WTC11 (cell line): Measurements from ENCODE around the gene CLEC10A. TPM values are rescaled to one million over a fixed set of nuclear protein-coding genes. Genes with fewer than 3 reads are reported as not detected.

Experiments used
- ATAC-seq: fragments of 200-7000 bp; cut with Tn5 transposase; 2 replicates; pipeline ENCODE4 v1.10.0; 2021; ENCODE audit warnings: mild to moderate bottlenecking, moderate library complexity
- CTCF ChIA-PET: fragments of 300-600 bp; sonication (Branson Sonifier 250); formaldehyde crosslinking; loops from one replicate; lab custom pipeline; 2021; ENCODE audit warnings: antibody characterized with exemption; lab: Charles Lee
- POLR2A ChIA-PET: fragments of 350-600 bp; sonication (Branson Sonifier 250); formaldehyde crosslinking; loops from one replicate; lab custom pipeline; 2021; ENCODE audit warnings: antibody characterized with exemption; lab: Charles Lee
- DNase-seq: peaks from one replicate; pipeline ENCODE4 v3.0.0; 2021; ENCODE audit warnings: low spot score
- H3K27ac Mint-ChIP-seq: 2 replicates; pipeline ENCODE4 v1.8.0; 2021; ENCODE audit warnings: mixed read lengths
- H3K27me3 Mint-ChIP-seq: 2 replicates; pipeline ENCODE4 v1.8.0; 2021; ENCODE audit warnings: low read depth, mild to moderate bottlenecking, moderate library complexity, mixed read lengths
- H3K36me3 Mint-ChIP-seq: 2 replicates; pipeline ENCODE4 v1.8.0; 2021; ENCODE audit warnings: mixed read lengths
- H3K4me1 Mint-ChIP-seq: 2 replicates; pipeline ENCODE4 v1.8.0; 2022; ENCODE audit warnings: mixed read lengths
- H3K4me3 Mint-ChIP-seq: 2 replicates; pipeline ENCODE4 v1.8.0; 2021; ENCODE audit warnings: mild to moderate bottlenecking, moderate library complexity, mixed read lengths
- H3K9me3 Mint-ChIP-seq: 2 replicates; pipeline ENCODE4 v1.8.0; 2021; ENCODE audit warnings: mixed read lengths
- CREM ChIP-seq: sonication (generic); formaldehyde crosslinking; IDR thresholded peaks from 2 replicates; pipeline ENCODE4 v1.8.1; 2022; ENCODE audit warnings: mild to moderate bottlenecking, missing genetic modification reagents, moderate library complexity
- ETV6 ChIP-seq: sonication (generic); formaldehyde crosslinking; IDR thresholded peaks from 2 replicates; pipeline ENCODE4 v1.8.1; 2022; ENCODE audit warnings: mild to moderate bottlenecking, missing genetic modification reagents
- FOXJ3 ChIP-seq: sonication (generic); formaldehyde crosslinking; IDR thresholded peaks from 2 replicates; pipeline ENCODE4 v1.9.0; 2021; ENCODE audit warnings: missing genetic modification reagents, mild to moderate bottlenecking, borderline replicate concordance
- GABPB1 ChIP-seq: sonication (generic); formaldehyde crosslinking; IDR thresholded peaks from 2 replicates; pipeline ENCODE4 v1.8.1; 2023; ENCODE audit warnings: mild to moderate bottlenecking, missing genetic modification reagents
- KAT7 ChIP-seq: sonication (generic); formaldehyde crosslinking; IDR thresholded peaks from 2 replicates; pipeline ENCODE4 v1.8.1; 2023; ENCODE audit warnings: missing genetic modification reagents, mild to moderate bottlenecking, borderline replicate concordance
- NFYB ChIP-seq: sonication (generic); formaldehyde crosslinking; conservative IDR thresholded peaks from 2 replicates; pipeline ENCODE4 v1.8.0; 2022; ENCODE audit warnings: low read depth, missing genetic modification reagents
- NR3C1 ChIP-seq: sonication (generic); formaldehyde crosslinking; conservative IDR thresholded peaks from 2 replicates; pipeline ENCODE4 v1.8.1; 2023; ENCODE audit warnings: low read depth, mild to moderate bottlenecking, missing genetic modification reagents
- OVOL2 ChIP-seq: fragments of 250-450 bp; sonication (Bioruptor Pico); IDR thresholded peaks from 2 replicates; pipeline ENCODE4 v1.9.0; 2021; ENCODE audit warnings: mild to moderate bottlenecking, borderline replicate concordance
- PRRX2 ChIP-seq: fragments of 250-450 bp; sonication (Bioruptor Pico); IDR thresholded peaks from 2 replicates; pipeline ENCODE4 v1.8.0; 2021; ENCODE audit warnings: mild to moderate bottlenecking
- TCF7 ChIP-seq: sonication (generic); formaldehyde crosslinking; IDR thresholded peaks from 2 replicates; pipeline ENCODE4 v1.8.0; 2022; ENCODE audit warnings: mild to moderate bottlenecking, low read depth, missing genetic modification reagents, moderate library complexity
- TEAD1 ChIP-seq: sonication (generic); formaldehyde crosslinking; IDR thresholded peaks from 2 replicates; pipeline ENCODE4 v1.8.0; 2022; ENCODE audit warnings: mild to moderate bottlenecking, missing genetic modification reagents
- TEAD4 ChIP-seq: sonication (generic); formaldehyde crosslinking; IDR thresholded peaks from 2 replicates; pipeline ENCODE4 v1.8.0; 2022; ENCODE audit warnings: mild to moderate bottlenecking, missing genetic modification reagents
- ZNF317 ChIP-seq: sonication (generic); formaldehyde crosslinking; IDR thresholded peaks from 2 replicates; pipeline ENCODE4 v1.8.1; 2023; ENCODE audit warnings: low read depth, mild to moderate bottlenecking, moderate library complexity, missing genetic modification reagents, borderline replicate concordance
- ZNF416 ChIP-seq: fragments of 250-450 bp; sonication (Bioruptor Pico); IDR thresholded peaks from 2 replicates; pipeline ENCODE4 v1.9.0; 2021; ENCODE audit warnings: mild to moderate bottlenecking, inconsistent platforms
- total RNA-seq: library from RNA; stranded (reverse); gene quantifications from 3 replicates; pipeline ENCODE4 v1.2.3, GENCODE V29; 2021
- TF ChIP-seq, protein P1 (sequence below): fragments of 250-450 bp; sonication (Bioruptor Pico); IDR thresholded peaks from 2 replicates; pipeline ENCODE4 v1.9.0; 2021; ENCODE audit warnings: moderate library complexity, mild to moderate bottlenecking, inconsistent platforms, borderline replicate concordance
- TF ChIP-seq, protein P2 (sequence below): sonication (generic); formaldehyde crosslinking; IDR thresholded peaks from 2 replicates; pipeline ENCODE4 v1.8.1; 2023; ENCODE audit warnings: mild to moderate bottlenecking, missing genetic modification reagents
- TF ChIP-seq, protein P3 (sequence below): sonication (generic); formaldehyde crosslinking; conservative IDR thresholded peaks from 2 replicates; pipeline ENCODE4 v1.8.1; 2022; ENCODE audit warnings: mild to moderate bottlenecking, missing genetic modification reagents
- TF ChIP-seq, protein P4 (sequence below): sonication (generic); formaldehyde crosslinking; IDR thresholded peaks from 2 replicates; pipeline ENCODE4 v1.8.1; 2022; ENCODE audit warnings: mild to moderate bottlenecking, missing genetic modification reagents, moderate library complexity, borderline replicate concordance
- TF ChIP-seq, protein P5 (sequence below): fragments of 250-450 bp; sonication (Bioruptor Pico); IDR thresholded peaks from 2 replicates; pipeline ENCODE4 v1.8.0; 2021; ENCODE audit warnings: mild to moderate bottlenecking
- TF ChIP-seq, protein P6 (sequence below): sonication (generic); formaldehyde crosslinking; IDR thresholded peaks from 2 replicates; pipeline ENCODE4 v1.8.1; 2023; ENCODE audit warnings: mild to moderate bottlenecking, missing genetic modification reagents, moderate library complexity
- TF ChIP-seq, protein P7 (sequence below): sonication (generic); formaldehyde crosslinking; IDR thresholded peaks from 2 replicates; pipeline ENCODE4 v1.8.0; 2023; ENCODE audit warnings: mild to moderate bottlenecking, missing genetic modification reagents
- TF ChIP-seq, protein P8 (sequence below): fragments of 200-600 bp; IDR thresholded peaks from 2 replicates; pipeline ENCODE4 v1.8.0; 2022; ENCODE audit warnings: antibody characterized with exemption

CLEC10A gene
- total RNA-seq, 1 experiment from 2014 or later, result not detected

DNA sequence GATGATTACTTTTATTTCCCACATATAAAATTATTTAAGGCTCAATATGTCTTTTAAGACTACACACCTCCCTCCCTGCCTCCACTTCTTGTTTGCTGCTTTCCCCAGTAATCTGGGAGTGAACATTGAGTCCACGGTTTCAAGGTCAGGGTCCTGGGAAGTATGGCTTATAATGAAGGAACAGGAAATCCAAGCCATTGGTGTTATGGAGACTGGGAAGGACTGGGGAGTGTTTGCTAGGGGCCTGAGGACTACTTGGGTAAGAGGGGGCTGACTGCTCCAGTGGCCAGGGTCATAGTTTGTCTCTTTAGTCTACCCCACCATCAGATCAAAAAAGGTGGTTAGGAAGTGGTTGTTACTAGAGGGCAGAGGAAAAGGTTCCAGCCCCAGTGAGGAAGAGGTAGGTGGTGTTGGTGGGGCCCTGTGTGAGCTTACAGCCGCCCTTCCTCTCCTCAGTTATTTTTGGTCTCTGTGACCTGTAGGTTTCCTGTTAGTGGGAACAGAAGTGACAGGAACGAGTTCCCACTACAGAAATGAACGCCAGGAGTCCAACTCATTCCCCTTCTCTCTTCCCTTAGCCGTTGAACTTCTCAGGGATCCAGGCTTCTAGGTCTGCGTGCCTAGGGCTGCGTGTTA, 45.0 kb downstream of the CLEC10A start (continued):
- no peak for TF ChIP-seq PRRX2

DNA sequence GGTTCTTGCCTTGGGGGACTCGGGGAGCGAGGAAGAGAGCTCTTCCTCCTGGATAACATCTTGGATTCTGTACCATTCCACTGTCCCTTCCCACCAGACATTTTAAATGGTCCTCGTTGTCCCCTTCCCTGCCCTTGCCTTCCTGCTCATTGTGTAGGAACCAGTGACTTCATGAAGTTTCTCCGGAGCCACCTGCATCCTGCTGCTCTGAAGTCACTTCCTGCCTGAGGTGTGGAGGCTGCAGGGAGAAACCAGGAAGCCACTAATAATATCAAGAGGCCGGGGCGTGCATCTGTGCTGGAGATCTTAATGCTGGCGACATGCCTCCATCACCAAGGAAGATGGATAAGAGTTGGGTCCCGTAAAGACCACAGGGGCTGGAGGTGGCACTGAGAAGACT, 50.4 kb downstream of the CLEC10A start:
- no peaks in the 10 kb centered on the region for H3K9me3 Mint-ChIP-seq
- DNase-seq (no peak), ATAC-seq (no peak)
- no peak overlapping the region for H3K4me3 Mint-ChIP-seq
- no peak overlapping the region for H3K27ac Mint-ChIP-seq
- H3K27me3 Mint-ChIP-seq, result peaks cover 16% of the 10 kb centered on the region
- CTCF ChIA-PET, result no interaction called here
- H3K36me3 Mint-ChIP-seq, result peaks cover 22% of the 10 kb centered on the region
- peaks cover 8% of the 10 kb centered on the region; the same call in 1 of the 2 replicates for H3K4me1 Mint-ChIP-seq
- POLR2A ChIA-PET, result no interaction called here
- TF ChIP-seq, protein P1, sequence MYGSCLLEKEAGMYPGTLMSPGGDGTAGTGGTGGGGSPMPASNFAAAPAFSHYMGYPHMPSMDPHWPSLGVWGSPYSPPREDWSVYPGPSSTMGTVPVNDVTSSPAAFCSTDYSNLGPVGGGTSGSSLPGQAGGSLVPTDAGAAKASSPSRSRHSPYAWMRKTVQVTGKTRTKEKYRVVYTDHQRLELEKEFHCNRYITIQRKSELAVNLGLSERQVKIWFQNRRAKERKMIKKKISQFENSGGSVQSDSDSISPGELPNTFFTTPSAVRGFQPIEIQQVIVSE (CRISPR knock-in tag), result no peak
- TF ChIP-seq FOXJ3 (CRISPR knock-in tag) (no peak), NR3C1 (no peak), CREM (CRISPR knock-in tag) (no peak), ETV6 (CRISPR knock-in tag) (no peak), TEAD1 (no peak)
- TF ChIP-seq, protein P2, sequence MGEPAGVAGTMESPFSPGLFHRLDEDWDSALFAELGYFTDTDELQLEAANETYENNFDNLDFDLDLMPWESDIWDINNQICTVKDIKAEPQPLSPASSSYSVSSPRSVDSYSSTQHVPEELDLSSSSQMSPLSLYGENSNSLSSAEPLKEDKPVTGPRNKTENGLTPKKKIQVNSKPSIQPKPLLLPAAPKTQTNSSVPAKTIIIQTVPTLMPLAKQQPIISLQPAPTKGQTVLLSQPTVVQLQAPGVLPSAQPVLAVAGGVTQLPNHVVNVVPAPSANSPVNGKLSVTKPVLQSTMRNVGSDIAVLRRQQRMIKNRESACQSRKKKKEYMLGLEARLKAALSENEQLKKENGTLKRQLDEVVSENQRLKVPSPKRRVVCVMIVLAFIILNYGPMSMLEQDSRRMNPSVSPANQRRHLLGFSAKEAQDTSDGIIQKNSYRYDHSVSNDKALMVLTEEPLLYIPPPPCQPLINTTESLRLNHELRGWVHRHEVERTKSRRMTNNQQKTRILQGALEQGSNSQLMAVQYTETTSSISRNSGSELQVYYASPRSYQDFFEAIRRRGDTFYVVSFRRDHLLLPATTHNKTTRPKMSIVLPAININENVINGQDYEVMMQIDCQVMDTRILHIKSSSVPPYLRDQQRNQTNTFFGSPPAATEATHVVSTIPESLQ (CRISPR knock-in tag), result no peak

DNA sequence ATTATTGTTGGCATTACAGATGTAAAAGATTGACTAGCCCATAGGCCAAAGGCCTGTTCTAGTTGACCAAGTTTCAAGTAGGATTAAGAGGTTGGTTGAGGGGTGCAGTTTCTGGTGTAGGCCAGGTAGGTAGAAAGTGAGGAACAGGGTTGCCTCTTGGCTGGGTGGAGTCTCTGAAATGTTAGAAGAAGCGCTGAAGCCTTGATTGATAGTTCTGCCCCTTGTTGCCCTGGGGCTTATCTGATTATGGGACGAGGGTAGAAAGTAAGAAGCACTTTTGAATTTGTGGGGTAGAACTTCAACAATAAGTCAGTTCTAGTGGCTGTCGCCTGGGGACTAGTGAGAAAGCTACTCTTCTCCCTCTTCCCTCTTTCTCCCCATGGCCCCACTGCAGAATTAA, 51.0 kb downstream of the CLEC10A start:
- Mint-ChIP-seq H3K4me1 (peaks cover 8% of the 10 kb centered on the region; the same call in 1 of the 2 replicates), H3K36me3 (peaks cover 26% of the 10 kb centered on the region), H3K9me3 (no peaks in the 10 kb centered on the region), H3K4me3 (no peak overlapping the region), H3K27ac (no peak overlapping the region), H3K27me3 (peaks cover 21% of the 10 kb centered on the region)
- DNase-seq, result no peak
- CTCF ChIA-PET, result interaction anchor here (0.6 kb wide), 1 partner anchor 23 kb away, joined by 3 read pairs; no protein-coding TSS in a partner anchor
- ATAC-seq, result no peak
- POLR2A ChIA-PET, result no interaction called here
- TF ChIP-seq, protein P3, sequence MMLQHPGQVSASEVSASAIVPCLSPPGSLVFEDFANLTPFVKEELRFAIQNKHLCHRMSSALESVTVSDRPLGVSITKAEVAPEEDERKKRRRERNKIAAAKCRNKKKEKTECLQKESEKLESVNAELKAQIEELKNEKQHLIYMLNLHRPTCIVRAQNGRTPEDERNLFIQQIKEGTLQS (CRISPR knock-in tag), result no peak
- TF ChIP-seq, protein P4, sequence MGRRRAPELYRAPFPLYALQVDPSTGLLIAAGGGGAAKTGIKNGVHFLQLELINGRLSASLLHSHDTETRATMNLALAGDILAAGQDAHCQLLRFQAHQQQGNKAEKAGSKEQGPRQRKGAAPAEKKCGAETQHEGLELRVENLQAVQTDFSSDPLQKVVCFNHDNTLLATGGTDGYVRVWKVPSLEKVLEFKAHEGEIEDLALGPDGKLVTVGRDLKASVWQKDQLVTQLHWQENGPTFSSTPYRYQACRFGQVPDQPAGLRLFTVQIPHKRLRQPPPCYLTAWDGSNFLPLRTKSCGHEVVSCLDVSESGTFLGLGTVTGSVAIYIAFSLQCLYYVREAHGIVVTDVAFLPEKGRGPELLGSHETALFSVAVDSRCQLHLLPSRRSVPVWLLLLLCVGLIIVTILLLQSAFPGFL, result no peak
- TF ChIP-seq, protein P5, sequence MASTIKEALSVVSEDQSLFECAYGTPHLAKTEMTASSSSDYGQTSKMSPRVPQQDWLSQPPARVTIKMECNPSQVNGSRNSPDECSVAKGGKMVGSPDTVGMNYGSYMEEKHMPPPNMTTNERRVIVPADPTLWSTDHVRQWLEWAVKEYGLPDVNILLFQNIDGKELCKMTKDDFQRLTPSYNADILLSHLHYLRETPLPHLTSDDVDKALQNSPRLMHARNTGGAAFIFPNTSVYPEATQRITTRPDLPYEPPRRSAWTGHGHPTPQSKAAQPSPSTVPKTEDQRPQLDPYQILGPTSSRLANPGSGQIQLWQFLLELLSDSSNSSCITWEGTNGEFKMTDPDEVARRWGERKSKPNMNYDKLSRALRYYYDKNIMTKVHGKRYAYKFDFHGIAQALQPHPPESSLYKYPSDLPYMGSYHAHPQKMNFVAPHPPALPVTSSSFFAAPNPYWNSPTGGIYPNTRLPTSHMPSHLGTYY (CRISPR knock-in tag), result no peak
- no peak for TF ChIP-seq KAT7 (CRISPR knock-in tag)
- TF ChIP-seq GABPB1 (CRISPR knock-in tag), result no peak
- no peak for TF ChIP-seq NFYB (CRISPR knock-in tag)
- TF ChIP-seq, protein P6, sequence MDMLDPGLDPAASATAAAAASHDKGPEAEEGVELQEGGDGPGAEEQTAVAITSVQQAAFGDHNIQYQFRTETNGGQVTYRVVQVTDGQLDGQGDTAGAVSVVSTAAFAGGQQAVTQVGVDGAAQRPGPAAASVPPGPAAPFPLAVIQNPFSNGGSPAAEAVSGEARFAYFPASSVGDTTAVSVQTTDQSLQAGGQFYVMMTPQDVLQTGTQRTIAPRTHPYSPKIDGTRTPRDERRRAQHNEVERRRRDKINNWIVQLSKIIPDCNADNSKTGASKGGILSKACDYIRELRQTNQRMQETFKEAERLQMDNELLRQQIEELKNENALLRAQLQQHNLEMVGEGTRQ, result no peak
- TF ChIP-seq ZNF416 (CRISPR knock-in tag), result no peak
- TF ChIP-seq ZNF317, result no peak
- no peak for TF ChIP-seq OVOL2 (CRISPR knock-in tag)
- TF ChIP-seq, protein P7, sequence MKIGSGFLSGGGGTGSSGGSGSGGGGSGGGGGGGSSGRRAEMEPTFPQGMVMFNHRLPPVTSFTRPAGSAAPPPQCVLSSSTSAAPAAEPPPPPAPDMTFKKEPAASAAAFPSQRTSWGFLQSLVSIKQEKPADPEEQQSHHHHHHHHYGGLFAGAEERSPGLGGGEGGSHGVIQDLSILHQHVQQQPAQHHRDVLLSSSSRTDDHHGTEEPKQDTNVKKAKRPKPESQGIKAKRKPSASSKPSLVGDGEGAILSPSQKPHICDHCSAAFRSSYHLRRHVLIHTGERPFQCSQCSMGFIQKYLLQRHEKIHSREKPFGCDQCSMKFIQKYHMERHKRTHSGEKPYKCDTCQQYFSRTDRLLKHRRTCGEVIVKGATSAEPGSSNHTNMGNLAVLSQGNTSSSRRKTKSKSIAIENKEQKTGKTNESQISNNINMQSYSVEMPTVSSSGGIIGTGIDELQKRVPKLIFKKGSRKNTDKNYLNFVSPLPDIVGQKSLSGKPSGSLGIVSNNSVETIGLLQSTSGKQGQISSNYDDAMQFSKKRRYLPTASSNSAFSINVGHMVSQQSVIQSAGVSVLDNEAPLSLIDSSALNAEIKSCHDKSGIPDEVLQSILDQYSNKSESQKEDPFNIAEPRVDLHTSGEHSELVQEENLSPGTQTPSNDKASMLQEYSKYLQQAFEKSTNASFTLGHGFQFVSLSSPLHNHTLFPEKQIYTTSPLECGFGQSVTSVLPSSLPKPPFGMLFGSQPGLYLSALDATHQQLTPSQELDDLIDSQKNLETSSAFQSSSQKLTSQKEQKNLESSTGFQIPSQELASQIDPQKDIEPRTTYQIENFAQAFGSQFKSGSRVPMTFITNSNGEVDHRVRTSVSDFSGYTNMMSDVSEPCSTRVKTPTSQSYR (CRISPR knock-in tag), result no peak
- no peak for TF ChIP-seq TCF7 (CRISPR knock-in tag)
- no peak for TF ChIP-seq TEAD4 (CRISPR knock-in tag)
- TF ChIP-seq, protein P8, sequence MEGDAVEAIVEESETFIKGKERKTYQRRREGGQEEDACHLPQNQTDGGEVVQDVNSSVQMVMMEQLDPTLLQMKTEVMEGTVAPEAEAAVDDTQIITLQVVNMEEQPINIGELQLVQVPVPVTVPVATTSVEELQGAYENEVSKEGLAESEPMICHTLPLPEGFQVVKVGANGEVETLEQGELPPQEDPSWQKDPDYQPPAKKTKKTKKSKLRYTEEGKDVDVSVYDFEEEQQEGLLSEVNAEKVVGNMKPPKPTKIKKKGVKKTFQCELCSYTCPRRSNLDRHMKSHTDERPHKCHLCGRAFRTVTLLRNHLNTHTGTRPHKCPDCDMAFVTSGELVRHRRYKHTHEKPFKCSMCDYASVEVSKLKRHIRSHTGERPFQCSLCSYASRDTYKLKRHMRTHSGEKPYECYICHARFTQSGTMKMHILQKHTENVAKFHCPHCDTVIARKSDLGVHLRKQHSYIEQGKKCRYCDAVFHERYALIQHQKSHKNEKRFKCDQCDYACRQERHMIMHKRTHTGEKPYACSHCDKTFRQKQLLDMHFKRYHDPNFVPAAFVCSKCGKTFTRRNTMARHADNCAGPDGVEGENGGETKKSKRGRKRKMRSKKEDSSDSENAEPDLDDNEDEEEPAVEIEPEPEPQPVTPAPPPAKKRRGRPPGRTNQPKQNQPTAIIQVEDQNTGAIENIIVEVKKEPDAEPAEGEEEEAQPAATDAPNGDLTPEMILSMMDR, result no peak
